ENCODE data around the gene EML1.

DNA sequence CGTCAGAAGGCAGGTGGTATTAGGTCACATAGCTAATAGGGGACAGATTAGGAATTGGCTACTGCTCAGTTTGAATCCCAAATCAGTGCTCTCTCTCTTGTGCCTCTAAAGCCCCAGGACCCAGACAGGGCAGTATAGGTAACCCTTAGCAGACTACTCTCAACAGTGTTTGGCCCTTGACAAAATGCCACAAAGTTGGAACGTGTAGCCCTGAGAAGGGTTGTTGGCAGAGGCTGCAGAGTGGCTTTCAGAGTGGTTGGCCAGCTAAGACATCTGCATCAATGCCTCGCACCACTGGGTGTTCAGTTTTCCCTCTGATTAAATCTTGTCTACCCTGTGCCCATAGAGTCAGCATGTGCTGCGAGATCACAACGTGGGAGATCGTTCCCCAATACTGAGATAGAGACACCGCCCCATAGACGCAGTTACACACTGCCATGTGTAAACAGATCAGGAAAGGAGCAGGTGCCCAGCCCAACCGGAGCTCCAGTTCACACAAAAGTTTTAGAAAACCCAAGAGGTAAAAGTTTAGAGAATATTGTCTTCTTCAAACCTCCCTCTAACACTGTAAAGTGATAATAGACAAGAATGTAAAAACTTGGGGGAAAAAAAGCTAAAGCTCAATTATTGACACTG, 48.3 kb downstream of the EML1 start:
- TF ChIP-seq, protein P1, sequence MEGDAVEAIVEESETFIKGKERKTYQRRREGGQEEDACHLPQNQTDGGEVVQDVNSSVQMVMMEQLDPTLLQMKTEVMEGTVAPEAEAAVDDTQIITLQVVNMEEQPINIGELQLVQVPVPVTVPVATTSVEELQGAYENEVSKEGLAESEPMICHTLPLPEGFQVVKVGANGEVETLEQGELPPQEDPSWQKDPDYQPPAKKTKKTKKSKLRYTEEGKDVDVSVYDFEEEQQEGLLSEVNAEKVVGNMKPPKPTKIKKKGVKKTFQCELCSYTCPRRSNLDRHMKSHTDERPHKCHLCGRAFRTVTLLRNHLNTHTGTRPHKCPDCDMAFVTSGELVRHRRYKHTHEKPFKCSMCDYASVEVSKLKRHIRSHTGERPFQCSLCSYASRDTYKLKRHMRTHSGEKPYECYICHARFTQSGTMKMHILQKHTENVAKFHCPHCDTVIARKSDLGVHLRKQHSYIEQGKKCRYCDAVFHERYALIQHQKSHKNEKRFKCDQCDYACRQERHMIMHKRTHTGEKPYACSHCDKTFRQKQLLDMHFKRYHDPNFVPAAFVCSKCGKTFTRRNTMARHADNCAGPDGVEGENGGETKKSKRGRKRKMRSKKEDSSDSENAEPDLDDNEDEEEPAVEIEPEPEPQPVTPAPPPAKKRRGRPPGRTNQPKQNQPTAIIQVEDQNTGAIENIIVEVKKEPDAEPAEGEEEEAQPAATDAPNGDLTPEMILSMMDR (IDR thresholded peaks at IDR 0.05; ENCODE audit: poor library complexity): no peak
- TF ChIP-seq EZH2phosphoT487 (IDR thresholded peaks at IDR 0.05; ENCODE audit: low read depth, severe bottlenecking, unreplicated experiment): no peak

Measured in hepatocyte (in vitro differentiated cells).